Measurements from ENCODE around the gene SEC14L6. TPM values are rescaled to one million over a fixed set of nuclear protein-coding genes. Genes with fewer than 3 reads are reported as not detected.

SEC14L6 gene
- total and polyA plus RNA-seq, 9 of the 15 experiments (the other 6 are each of a cell fraction or from before 2014, with no cell fraction given): 0.29 to 6.1 (median 1.9) TPM

GRCh38 chr22:30580896-30581295 is 34.4 kb upstream of the SEC14L6 start:
- DNase-seq (ENCODE audit: extremely low read depth in 1 of 4, low spot score in 3 of 4) (no peak), FAIRE-seq (no peak), ATAC-seq (no peak)
- H3K4me1 ChIP-seq (replicated peaks in 1 of 2; ENCODE audit: control insufficient read depth in 2 of 2, insufficient read depth in 2 of 2, low read length in 2 of 2): no peaks in the 10 kb centered on the region; a peak in 1 of 5 replicates
- H3K27ac ChIP-seq (ENCODE audit: extremely low read depth, low read depth, low read length): no peak overlapping the region
- H2AFZ ChIP-seq (ENCODE audit: low read depth, low read length): no peak overlapping the region
- WGBS (ENCODE audit: insufficient coverage, low coverage, missing lambda C conversion rate): 67% methylated on average over 3 of the region's 6 CpGs
- ChIA-PET CTCF (ENCODE audit: low intra/inter-chr PET ratio) (no interaction called here), POLR2A (interaction anchor here (1.0 to 1.5 kb wide), 2 partner anchors 9 to 16 kb away, joined by 4 read pairs; no protein-coding TSS in a partner anchor)
- no TSS peak for BruUV-seq (replicated peaks)
- H3K9me3 ChIP-seq (replicated peaks; ENCODE audit: control insufficient read depth, insufficient read depth, low read depth, low read length): no peaks in the 10 kb centered on the region
- in situ Hi-C loops (cut with MboI): no loop called here
- intact Hi-C loops (cut with micrococcal nuclease): no loop called here
- H3K4me2 ChIP-seq (ENCODE audit: insufficient read depth, low read length): no peak overlapping the region
- peaks cover 98% of the 10 kb centered on the region; the same call in 2 of the 3 replicates for H3K36me3 ChIP-seq (ENCODE audit: control insufficient read depth, insufficient read depth, low read length)
- H4K20me1 ChIP-seq (replicated peaks; ENCODE audit: control insufficient read depth, insufficient read depth, low read length): no peaks in the 10 kb centered on the region
- TF ChIP-seq TEAD2 (tag; IDR thresholded peaks at IDR 0.05) (no peak), RBFOX2 (IDR thresholded peaks at IDR 0.05; ENCODE audit: low read depth, low read length) (peak; percentile 38; the same call in 1 of the 2 replicates)
- H3K27me3 ChIP-seq (ENCODE audit: control insufficient read depth in 2 of 2, insufficient read depth in 2 of 2, low read length in 2 of 2): no peaks in the 10 kb centered on the region
- no peaks in the 10 kb centered on the region for H3K79me2 ChIP-seq (ENCODE audit: control insufficient read depth, insufficient read depth, low read length)
- no peak overlapping the region for H3K4me3 ChIP-seq
- H3K9ac ChIP-seq (ENCODE audit: insufficient read depth in 1 of 2, low read depth in 2 of 2, low read length in 2 of 2): no peak overlapping the region
- H3K9me1 ChIP-seq (ENCODE audit: control insufficient read depth, insufficient read depth, low read length): no peaks in the 10 kb centered on the region

GRCh38 chr22:30578481-30578880 is 31.9 kb upstream of the SEC14L6 start:
- TF ChIP-seq RBFOX2 (IDR thresholded peaks at IDR 0.05; ENCODE audit: low read depth, low read length): peak; percentile 32; the same call in 1 of the 2 replicates
- TF ChIP-seq POLR2G (IDR thresholded peaks at IDR 0.05; ENCODE audit: low read depth, low read length): no peak
- no peak overlapping the region for H3K4me3 ChIP-seq

More at GRCh38 chr22:30578481-30578880, 31.9 kb upstream of the SEC14L6 start:
- H3K79me2 ChIP-seq (ENCODE audit: control insufficient read depth, insufficient read depth, low read length): no peaks in the 10 kb centered on the region
- intact Hi-C loops (cut with micrococcal nuclease): no loop called here
- in situ Hi-C loops (cut with MboI): no loop called here
- H3K9ac ChIP-seq (ENCODE audit: insufficient read depth in 1 of 2, low read depth in 2 of 2, low read length in 2 of 2): no peak overlapping the region
- DNase-seq (ENCODE audit: extremely low read depth in 1 of 4, low spot score in 3 of 4) (no peak), ATAC-seq (no peak), FAIRE-seq (no peak)
- ChIA-PET CTCF (ENCODE audit: low intra/inter-chr PET ratio) (no interaction called here), POLR2A (interaction anchor here (1.1 kb wide), 1 partner anchor 13 kb away, joined by 4 read pairs; no protein-coding TSS in a partner anchor)
- WGBS (ENCODE audit: insufficient coverage, low coverage, missing lambda C conversion rate): 90% methylated on average over 7 of the region's 12 CpGs
- H4K20me1 ChIP-seq (replicated peaks; ENCODE audit: control insufficient read depth, insufficient read depth, low read length): no peaks in the 10 kb centered on the region; the same call in 1 of the 2 replicates
- no peak overlapping the region for H3K4me2 ChIP-seq (ENCODE audit: insufficient read depth, low read length)
- no peaks in the 10 kb centered on the region for H3K9me1 ChIP-seq (ENCODE audit: control insufficient read depth, insufficient read depth, low read length)
- BruUV-seq (replicated peaks): no TSS peak
- H3K9me3 ChIP-seq (replicated peaks; ENCODE audit: control insufficient read depth, insufficient read depth, low read depth, low read length): no peaks in the 10 kb centered on the region
- H3K4me1 ChIP-seq (replicated peaks in 1 of 2; ENCODE audit: control insufficient read depth in 2 of 2, insufficient read depth in 2 of 2, low read length in 2 of 2): peaks cover 0 to 12% of the 10 kb centered on the region in 2 experiments; a peak in 2 of 5 replicates
- H3K27me3 ChIP-seq (ENCODE audit: control insufficient read depth in 2 of 2, insufficient read depth in 2 of 2, low read length in 2 of 2): no peaks in the 10 kb centered on the region
- no peak overlapping the region for H3K27ac ChIP-seq (ENCODE audit: extremely low read depth, low read depth, low read length)
- no peak overlapping the region for H2AFZ ChIP-seq (ENCODE audit: low read depth, low read length)
- peaks cover 81% of the 10 kb centered on the region; the same call in 1 of the 3 replicates for H3K36me3 ChIP-seq (ENCODE audit: control insufficient read depth, insufficient read depth, low read length)
